A549 (cell line): ENCODE measurements around the gene DMPK.

Experiments
- BHLHE40 ChIP-seq: IDR thresholded peaks from 2 replicates; pipeline ENCODE4 v1.6.1; 2012; ENCODE audit warnings: low read depth, low read length, inconsistent platforms
- CEBPB ChIP-seq, 2 experiments: fragments of >200 bp in 1 of 2; sonication (Bioruptor Twin) in 1 of 2; formaldehyde crosslinking in 1 of 2; IDR thresholded peaks; 2 replicates each; pipeline ENCODE4 v1.6.1; 2012 to 2016
- CHD2 ChIP-seq: fragments of 150-350 bp; IDR thresholded peaks from 2 replicates; pipeline ENCODE4 v1.6.1; 2014; ENCODE audit warnings: low read length; ENCODE audit not compliant: partially characterized antibody
- MAFK ChIP-seq: fragments of 450-650 bp; IDR thresholded peaks from 2 replicates; pipeline ENCODE4 v1.6.1; 2014; ENCODE audit not compliant: partially characterized antibody
- RFX5 ChIP-seq: fragments of 450-650 bp; IDR thresholded peaks from 2 replicates; pipeline ENCODE4 v1.7.1; 2014; ENCODE audit warnings: antibody characterized with exemption, mild to moderate bottlenecking, moderate library complexity
- TF ChIP-seq, protein P1 (sequence below): fragments of 450-650 bp; IDR thresholded peaks from 2 replicates; pipeline ENCODE4 v1.6.1; 2014; ENCODE audit warnings: antibody characterized with exemption
- TF ChIP-seq, protein P2 (sequence below): fragments of >200 bp; sonication (Bioruptor Twin); formaldehyde crosslinking; IDR thresholded peaks from 3 replicates; pipeline ENCODE4 v1.5.1; 2016
- TF ChIP-seq, protein P3 (sequence below): IDR thresholded peaks from 2 replicates; pipeline ENCODE4 v1.6.1; 2012; ENCODE audit warnings: low read depth, borderline replicate concordance

DNA sequence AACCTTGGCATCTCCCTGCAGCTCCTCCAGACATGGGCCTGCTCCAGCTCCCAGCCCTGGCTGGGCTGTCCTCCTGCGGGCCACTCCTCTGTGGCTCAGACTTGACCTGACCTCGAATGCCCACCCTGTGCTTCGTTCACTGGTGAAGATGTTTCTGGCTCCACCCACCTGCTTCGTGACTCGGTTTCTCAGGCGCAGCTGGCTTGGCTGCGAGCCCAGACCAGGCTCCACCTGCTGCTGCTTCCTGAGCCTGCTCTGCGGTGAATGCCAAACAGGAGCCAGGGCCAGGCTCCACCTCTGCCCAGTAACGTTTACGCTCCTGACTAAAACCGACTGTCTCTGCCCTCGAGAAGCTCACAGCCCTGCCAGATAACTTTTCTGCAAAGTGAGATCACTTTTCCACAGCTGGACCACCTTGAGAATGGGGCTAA is 41.8 kb upstream of the DMPK start:
- TF ChIP-seq CHD2 (no peak), RFX5 (no peak), BHLHE40 (no peak), MAFK (no peak), CEBPB (IDR thresholded peaks at IDR 0.05) (no peak)
- TF ChIP-seq, protein P1, sequence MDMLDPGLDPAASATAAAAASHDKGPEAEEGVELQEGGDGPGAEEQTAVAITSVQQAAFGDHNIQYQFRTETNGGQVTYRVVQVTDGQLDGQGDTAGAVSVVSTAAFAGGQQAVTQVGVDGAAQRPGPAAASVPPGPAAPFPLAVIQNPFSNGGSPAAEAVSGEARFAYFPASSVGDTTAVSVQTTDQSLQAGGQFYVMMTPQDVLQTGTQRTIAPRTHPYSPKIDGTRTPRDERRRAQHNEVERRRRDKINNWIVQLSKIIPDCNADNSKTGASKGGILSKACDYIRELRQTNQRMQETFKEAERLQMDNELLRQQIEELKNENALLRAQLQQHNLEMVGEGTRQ = no peak
- TF ChIP-seq, protein P2, sequence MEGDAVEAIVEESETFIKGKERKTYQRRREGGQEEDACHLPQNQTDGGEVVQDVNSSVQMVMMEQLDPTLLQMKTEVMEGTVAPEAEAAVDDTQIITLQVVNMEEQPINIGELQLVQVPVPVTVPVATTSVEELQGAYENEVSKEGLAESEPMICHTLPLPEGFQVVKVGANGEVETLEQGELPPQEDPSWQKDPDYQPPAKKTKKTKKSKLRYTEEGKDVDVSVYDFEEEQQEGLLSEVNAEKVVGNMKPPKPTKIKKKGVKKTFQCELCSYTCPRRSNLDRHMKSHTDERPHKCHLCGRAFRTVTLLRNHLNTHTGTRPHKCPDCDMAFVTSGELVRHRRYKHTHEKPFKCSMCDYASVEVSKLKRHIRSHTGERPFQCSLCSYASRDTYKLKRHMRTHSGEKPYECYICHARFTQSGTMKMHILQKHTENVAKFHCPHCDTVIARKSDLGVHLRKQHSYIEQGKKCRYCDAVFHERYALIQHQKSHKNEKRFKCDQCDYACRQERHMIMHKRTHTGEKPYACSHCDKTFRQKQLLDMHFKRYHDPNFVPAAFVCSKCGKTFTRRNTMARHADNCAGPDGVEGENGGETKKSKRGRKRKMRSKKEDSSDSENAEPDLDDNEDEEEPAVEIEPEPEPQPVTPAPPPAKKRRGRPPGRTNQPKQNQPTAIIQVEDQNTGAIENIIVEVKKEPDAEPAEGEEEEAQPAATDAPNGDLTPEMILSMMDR = no peak
- TF ChIP-seq, protein P3, sequence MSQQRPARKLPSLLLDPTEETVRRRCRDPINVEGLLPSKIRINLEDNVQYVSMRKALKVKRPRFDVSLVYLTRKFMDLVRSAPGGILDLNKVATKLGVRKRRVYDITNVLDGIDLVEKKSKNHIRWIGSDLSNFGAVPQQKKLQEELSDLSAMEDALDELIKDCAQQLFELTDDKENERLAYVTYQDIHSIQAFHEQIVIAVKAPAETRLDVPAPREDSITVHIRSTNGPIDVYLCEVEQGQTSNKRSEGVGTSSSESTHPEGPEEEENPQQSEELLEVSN = no peak
